GM19395 (cell line): ENCODE results near the gene AMDHD2.
A peak's percentile ranks its signal among the peaks of the same experiment; 100 is the strongest.
"Not testable (repeated sequence)": the region's sequence is repeated elsewhere in the genome, so short reads cannot be mapped to it uniquely, and the experiment has no call there.

Source experiments
- ATAC-seq: cut with Tn5 transposase; IDR thresholded peaks from one replicate; pipeline ENCODE4 v1.9.1; 2021; ENCODE audit warnings: mild to moderate bottlenecking, moderate library complexity; ENCODE audit not compliant: unreplicated experiment

Gene AMDHD2

DNA sequence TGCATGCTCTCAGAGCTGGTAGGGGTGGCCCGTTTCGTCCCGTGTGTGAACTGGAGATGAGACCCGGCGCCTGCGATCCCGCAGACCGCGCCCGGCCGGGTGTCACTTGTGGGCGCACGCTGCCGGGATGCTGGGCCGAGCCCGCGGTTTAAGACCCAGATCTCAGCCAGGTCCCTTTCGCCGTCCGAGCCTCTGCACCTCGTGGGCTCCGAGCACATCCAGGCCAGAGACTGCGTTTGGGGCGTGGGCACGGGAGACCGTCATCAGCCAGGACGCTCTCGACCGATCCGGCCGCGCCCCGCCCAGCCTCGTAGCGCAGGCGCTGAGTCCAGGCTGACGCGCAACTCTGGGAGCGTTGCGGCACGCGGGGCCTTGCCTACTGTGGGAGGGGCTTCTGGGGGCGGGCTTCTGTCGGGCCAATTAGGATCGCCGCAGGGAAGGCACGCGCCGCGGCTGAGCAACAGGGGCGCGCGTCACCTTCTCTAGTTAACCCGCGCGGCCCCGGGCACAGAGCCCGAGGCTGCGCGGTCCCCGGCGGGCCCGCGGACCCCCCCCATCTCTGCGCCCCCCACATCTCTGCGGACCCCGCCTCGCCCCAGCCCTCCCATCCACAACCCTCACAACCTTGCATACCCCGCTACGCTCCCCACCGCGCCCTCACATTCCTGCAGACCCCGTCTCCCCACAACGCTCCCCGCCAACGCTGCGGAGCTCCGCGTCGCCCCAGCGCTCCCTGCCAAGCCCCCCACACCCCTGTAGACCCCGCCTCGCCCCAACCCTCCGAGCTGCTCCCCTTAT, 11.7 kb downstream of the AMDHD2 start:
- peak; percentile 78 for ATAC-seq

DNA sequence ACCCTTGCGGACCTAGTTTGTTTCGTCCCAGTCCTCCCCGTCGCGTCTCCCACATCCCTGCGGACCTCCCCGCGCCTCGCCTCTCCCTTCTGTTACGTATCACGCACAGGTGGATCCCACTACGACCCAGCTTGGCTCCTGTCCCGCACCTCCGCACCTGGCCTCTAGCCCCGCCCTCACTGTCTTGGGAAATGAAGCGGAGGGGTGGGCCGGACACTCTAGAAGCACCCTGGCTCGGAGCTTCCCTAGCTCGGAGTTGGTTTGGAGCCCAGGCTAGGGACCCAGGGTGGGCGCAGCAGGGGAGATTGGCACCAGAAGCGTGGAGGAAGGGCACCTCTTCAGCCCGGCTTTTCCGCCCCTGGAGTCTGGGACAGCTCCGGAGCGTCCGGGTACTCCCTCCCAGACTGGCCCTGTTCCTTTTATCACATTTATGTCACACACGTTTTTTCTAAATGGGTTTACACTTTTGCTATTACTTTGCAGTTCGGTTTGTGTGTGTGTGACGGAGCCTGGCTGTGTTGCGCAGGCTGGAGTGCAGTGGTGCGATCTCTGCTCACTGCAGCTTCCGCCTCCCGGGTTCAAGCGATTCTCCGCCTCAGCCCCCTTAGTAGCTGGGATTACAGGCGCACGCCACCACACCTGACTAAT, 12.4 kb downstream of the AMDHD2 start:
- ATAC-seq, result peak; percentile 6

DNA sequence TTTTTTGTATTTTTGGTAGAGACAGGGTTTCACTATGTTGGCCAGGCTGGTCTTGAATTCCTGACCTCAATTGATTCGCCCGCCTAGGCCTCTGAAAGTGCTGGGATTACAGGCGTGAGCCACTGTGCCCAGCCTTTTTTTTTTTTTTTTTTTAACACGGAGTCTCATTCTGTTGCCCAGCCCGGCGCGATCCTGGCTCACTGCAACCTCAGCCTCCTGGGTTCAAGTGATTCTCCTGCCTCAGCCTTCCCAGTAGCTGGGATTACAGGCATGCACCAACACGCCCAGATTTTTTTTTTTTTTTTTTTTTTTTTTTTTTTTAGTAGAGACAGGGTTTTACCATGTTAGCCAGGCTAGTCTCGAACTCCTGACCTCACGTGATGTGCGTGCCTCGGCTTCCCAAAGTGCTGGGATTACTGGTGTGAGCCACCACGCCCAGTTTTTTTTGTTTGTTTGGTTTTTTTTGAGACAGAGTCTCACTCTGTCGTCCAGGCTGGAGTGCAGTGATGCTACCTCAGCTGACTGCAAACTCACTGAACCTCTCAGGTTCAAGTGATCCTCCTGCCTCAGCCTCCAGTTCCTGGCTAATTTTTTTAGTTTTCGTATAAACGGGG, 13.1 kb downstream of the AMDHD2 start:
- ATAC-seq, result not testable (repeated sequence)

DNA sequence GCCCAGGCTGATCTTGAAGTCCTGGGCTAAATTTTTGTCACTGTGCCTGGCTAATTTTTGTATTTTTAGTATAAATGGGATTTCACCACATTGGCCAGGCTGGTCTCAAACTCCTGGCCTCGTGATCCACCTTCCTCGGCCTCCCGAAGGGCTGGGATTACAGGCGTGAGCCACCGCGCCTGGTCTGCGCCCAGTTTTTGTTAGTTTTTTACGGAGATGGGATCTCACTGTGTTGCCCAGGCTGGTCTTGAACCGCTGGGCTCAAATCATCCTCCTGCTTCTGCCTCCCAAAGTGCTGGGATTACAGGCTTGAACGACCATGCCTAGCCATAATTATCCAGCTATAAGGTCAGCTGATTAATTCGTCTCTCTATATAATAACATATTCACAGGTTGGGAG, 13.7 kb downstream of the AMDHD2 start:
- ATAC-seq, result no peak

DNA sequence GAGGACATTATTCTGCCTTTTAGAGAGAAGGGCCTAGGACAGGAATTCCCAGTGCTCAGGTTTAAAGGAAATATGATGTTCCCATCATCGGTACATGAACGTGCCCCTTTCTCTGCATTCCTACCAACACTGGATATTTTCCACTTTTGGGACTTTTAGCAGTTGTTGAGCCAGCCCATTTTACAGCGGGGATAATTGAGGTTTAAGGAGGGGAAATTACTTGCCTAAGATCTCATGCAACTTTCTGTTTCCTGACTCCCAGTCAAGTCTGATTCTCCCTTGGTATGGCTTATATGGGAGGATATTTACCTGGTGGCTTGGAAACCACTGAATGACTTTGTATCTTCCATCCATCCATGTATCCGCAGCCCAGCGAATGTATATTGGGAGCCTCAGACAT, 14.2 kb downstream of the AMDHD2 start:
- not testable (repeated sequence) for ATAC-seq

DNA sequence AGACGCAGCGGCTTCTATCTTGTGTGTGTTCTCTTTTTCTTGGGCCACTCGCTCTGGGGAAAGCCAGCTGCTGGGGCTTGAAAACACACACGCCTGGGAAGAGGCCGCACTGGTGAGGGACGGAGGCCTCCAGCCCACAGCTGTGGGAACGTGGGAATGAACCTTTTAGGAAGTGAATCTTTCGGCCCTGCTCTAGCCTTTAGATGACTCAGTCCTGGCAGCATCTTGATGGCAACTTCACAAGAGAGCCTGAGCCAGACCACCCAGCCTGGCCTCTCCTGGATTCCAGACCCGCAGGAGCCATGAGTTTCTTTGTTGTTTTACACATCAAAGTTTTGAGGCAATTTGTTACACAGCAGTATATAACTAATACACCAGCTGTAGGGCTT, 15.4 kb downstream of the AMDHD2 start:
- ATAC-seq, result no peak

DNA sequence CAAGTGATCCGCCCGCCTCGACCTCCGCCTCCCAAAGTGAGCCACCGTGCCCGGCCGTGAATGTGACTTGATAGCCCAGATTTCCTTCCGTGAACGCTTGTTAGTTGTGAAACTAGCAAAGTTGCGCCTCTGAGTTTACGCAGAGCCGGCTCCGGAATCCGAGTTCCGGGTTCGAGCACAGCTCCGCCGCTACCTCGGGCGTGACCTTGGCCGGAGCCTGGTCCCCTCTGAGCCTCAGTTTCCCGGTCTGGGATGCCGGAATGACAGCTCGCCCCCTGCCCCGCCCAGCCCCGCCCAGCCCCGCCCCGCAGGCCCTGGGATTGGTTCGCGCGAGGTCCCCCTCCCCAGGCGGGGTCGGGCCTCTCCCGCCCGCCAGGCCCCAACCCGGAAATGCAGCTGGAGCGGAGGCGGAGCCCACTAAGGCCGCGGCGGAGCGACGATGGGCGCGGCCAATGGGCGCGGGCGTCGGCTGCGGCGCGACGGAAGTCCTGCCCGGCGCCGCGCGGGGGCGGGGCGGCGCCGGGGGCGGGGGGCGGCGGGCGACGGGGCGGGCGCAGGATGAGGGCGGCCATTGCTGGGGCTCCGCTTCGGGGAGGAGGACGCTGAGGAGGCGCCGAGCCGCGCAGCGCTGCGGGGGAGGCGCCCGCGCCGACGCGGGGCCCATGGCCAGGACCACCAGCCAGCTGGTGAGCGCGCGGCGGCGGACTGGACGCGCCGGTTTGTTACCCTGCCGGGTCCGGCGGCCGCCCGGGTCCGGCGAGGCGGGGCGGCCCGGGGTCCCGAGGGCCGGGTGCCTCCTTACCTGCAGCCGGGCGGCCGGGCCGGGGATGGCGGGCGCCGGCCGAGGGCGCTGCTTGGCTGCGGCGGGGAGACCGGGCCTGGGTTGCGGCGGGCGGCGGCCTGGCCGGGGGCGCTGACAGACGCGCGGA, 17.5 kb downstream of the AMDHD2 start, which contains the start of gene PDPK1:
TSS of gene PDPK1 (plus strand) at position 571 of the 929 bp plus-strand sequence. CDS start at position 663, 92 bp downstream.
- peak; percentile 78 for ATAC-seq

DNA sequence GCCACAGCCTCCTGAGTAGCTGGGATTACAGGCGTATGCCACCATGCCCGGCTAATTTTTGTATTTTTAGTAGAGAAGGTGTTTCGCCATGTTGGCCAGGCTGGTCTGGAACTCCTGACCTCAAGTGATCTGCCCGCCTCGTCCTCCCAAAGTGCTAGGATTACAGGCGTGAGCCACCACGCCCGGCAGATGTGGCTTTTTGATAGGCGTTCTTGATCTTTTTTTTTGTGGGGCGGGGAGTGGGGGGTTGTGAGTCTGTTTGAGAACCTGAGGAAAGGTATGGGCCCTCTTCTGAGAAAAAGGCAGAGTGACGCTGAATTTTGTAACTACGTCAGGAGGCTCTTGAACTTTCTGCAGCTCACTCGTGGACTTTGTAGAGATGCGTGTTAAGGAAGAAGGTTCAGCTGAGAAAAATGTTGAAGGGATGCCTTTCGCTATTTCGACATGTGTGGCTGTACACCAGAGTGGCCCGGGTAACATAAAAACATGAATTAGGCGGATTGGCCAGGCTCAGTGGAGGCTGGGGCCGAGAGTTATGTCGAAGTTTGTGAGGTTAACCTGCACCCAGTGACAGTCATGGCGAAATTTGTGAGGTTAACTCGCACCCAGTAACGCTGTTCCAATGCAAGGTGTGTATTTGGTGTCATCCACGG, 19.1 kb downstream of the AMDHD2 start:
- ATAC-seq, result not testable (repeated sequence)

DNA sequence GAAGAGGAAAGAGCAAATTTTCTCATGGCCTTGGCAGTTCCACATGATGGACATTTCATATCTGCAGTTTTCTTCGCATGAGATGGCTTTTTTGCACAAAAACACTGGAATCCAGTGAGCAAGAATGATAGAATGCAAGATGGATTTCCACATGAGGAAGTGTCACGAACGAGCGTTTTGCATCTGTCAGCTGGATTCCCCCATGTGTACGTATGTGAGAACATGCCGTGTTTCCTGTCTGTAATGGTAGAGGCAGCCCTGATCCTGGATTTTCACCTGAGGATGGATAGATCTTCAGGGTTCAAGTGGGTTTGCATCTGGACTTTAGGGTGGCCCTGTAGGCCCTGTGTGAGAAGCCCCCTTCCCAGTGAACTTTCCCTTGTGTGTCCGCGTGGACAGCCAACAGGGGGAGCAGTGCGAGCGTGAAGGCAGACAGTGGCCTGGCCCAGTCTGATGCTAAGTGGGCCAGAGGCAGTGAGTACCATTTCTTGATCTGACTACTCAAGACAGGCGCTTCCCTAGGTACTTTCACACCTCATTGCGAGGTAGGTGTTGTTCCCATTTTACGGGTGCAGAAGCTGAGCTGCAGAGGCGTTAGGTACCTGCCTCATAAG, 19.8 kb downstream of the AMDHD2 start:
- not testable (repeated sequence) for ATAC-seq

DNA sequence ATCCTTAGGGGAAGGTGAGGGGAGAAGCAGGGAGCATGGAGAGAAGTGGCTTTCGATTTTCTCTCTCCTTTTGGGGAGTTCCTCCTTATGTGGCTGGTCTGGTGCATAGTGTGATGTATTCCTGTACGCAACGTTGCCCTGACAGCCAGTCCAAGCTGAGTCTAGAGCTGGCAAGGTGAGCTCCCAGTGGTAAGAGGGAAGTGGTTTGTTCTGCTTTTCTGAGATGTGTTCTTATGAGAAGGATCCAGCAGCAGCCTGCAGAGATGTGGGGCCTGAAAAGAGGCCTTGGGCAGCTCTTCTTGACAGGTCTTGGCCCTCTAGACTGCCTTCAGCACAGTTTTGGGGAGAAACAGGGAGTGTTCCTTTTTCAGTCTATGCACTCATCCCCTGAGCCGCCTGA, 20.7 kb downstream of the AMDHD2 start:
- not testable (repeated sequence) for ATAC-seq

DNA sequence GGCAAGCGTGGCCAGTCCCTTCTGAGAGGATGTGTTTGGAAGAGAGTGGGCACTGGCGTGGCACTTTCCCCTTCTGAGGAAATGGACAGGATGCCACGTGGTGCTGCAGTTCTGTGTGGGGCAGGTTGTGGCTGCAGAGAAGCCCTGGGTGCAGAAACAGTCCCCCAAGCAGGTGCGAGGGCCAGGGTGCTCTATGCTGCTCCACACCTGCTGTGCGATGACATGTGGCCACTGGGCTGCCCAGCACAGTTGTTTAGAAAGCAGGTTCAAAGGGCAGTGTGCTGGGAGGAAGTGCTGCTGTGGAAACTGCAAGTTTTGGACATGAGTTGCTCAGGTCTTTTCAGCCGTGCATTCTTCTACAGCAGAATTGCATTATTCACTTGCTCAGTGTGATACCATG, 21.2 kb downstream of the AMDHD2 start:
- not testable (repeated sequence) for ATAC-seq

DNA sequence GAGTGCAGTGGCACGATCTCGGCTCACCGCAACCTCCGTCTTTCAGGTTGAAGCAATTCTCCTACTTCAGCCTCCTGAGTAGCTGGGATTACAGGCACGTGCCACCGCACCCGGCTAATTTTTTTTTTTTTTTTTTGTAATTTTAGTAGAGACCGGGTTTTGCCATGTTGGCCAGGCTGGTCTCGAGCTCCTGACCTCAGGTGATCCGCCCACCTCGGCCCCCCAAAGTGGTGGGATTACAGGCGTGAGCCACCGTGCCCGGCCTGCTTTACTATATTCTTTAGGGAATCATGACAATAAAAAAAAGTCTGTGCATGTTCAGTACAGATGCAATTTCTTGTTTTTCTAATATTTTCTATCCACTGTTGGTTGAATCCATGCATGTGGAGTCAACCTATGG, 23.6 kb downstream of the AMDHD2 start:
- ATAC-seq, result not testable (repeated sequence)

DNA sequence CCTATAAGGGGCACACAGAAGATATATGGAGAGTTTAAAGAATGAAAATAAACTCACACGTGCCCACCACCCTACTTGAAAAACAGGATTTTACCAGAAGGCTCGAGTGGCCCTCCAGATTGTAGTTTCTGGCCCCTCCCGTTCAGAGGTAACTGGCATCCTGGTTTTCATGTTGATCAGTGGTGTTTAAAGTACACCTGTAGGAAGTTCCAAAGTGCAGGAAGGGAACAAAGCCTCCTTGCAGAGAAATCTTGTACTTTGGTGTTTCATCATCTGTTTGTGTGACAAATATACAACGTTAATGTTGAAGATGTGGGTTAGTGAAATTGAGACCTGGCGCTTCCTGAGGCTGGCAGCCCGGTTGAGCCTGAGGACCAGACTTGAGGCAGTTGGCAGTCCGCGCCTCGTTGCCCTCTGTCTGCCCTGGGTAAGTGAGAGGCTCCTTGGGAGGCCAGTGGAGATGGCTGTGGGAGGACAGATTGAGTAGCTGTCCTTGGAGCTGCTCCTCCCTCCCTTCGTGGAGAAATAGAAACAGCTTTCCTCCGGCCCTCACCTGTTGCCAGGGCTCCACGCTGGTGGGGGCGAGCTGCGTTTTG, 30.2 kb downstream of the AMDHD2 start:
- ATAC-seq, result not testable (repeated sequence)

DNA sequence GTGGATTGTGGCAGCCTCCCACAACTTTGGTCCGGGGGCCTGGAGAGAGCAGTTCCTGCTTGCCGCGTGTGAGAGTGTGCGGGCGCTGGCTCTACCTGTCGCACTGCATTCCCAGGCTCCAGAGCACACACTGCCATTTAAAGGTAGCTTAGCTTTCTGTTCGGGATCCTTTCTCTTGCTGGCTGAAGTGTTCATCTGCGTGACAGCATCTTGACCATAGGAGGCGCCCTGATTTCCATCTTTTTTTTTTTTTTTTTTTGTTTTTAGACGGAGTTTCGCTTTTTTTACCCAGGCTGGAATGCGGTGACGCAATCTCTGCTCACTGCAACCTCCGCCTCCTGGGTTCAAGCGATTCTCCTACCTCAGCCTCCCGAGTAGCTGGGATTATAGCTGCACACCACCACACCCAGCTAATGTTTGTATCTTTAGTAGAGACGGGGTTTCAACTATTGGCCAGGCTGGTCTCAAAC, 31.3 kb downstream of the AMDHD2 start:
- not testable (repeated sequence) for ATAC-seq

DNA sequence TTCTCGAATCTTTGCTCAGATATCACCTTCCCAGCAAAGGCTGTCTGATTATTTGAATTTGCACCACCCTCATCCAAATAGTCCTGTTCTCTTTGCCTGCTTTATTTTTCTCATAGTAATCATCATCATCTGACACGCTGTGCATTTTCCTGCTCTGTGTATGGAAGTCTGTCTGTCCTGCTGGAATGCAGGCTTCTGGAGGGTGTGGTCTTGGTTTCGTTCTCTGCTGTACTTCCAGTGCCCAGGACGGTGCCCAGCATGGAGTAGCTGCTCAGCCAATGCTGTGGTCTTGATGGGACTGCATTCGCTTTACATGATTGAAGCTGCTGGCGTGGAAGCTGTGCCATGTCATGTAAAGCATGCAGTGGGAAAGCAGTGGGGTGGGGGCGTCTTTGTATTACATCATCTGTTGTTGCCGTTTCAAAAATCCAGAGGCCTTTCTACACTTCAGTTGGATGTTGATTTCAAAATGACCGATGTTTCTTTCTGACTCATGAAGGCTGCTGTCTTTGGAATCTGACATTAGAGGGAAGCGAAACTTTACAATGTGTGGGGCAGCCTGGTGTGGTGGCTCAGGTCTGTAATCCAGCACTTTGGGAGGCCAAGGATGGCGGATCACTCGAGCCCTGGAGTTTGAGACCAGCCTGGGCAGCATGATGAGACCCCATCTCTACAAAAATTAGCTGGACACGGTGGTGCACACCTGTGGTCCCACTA, 34.7 kb downstream of the AMDHD2 start:
- ATAC-seq, result not testable (repeated sequence)

DNA sequence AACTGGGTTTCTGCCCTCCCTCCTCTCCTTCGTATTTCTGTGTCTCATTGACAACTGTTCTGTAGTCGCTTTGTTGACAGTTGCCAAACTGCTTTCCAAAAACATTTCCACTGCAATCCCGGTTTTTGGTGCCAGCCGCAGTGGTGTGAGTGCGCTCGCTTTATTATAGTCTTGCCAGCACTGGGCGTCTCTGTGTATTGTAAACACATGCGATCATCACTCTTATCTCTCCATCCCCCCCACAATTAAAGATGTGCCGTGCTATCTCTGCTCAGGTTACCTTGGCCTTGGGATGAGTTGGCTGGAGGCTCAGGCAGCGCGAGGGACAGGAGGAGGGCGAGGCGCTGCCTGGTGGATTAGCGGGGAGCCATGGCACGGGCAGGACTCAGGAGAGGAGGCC, 37.0 kb downstream of the AMDHD2 start:
- ATAC-seq, result not testable (repeated sequence)

DNA sequence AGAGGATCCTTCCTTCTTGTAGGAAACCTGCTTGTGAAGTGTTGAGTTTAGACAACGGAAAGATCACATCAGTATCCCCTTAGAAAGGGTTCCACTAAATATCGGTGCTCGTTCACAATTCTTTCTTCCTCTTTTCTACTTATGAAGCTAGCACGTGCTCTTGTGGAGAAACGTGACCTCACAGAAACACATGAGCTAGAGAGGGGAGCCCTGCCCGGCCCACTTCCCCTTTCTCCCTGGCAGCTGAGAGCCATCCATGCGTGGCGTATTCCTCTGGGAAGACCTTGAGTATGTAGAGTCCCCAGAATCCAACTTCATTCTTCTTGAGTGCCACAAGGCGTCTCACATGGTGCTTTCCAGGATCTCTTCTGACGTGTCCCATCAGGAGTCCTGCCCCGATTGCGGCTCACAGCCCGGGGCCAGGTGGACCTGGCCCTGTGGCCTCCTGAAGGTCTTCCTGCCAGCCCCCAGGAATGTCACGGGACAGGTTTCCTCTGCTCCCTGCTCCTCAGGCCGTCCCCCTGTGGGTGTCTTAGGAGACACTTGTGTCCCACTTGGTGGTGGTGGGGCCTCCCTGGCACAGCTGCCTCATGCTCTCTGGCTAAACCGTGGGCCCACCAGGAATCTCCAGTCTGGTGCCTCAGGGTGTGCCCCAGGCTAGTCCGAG, 40.1 kb downstream of the AMDHD2 start:
- not testable (repeated sequence) for ATAC-seq

DNA sequence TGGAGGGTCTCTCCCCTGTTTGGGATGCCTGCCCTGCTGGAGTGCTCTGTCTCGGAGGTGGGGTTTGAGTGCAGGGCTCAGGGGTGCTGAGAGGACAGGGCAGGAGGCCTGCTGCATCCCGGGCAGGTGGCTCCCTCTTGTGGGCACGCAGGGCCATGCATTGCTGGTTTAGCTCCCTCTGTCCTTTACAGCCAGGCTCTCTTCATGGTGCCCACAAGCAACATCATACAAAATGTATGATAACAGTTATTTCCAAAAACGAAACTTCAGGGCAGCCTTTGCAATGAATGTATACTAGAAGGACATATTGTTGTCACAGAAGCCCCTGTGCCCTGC, 40.6 kb downstream of the AMDHD2 start:
- not testable (repeated sequence) for ATAC-seq
